HFFc6 (cell line): ENCODE measurements around the gene CDH20. TPM values are rescaled to one million over a fixed set of nuclear protein-coding genes. Genes with fewer than 3 reads are reported as not detected.

Experiments
- DNase-seq: peaks from one replicate; pipeline ENCODE4 v3.0.0-alpha.2; 2018
- H3K27ac Mint-ChIP-seq: 2 replicates; pipeline ENCODE4 v1.8.0; 2020; ENCODE audit warnings: mild to moderate bottlenecking, mixed read lengths
- H3K27me3 Mint-ChIP-seq: 2 replicates; pipeline ENCODE4 v1.8.0; 2021; ENCODE audit warnings: mild to moderate bottlenecking, moderate library complexity, mixed read lengths; ENCODE audit not compliant: insufficient read depth
- H3K36me3 Mint-ChIP-seq: 2 replicates; pipeline ENCODE4 v1.8.0; 2021; ENCODE audit warnings: low read depth, mixed read lengths
- H3K4me1 Mint-ChIP-seq: 2 replicates; pipeline ENCODE4 v1.8.0; 2020; ENCODE audit warnings: low read depth, mixed read lengths
- H3K4me3 Mint-ChIP-seq: 2 replicates; pipeline ENCODE4 v1.8.0; 2020; ENCODE audit warnings: mild to moderate bottlenecking, moderate library complexity, mixed read lengths
- H3K9me3 Mint-ChIP-seq: 2 replicates; pipeline ENCODE4 v1.8.0; 2020; ENCODE audit warnings: mild to moderate bottlenecking, mixed read lengths
- CTCF ChIP-seq: fragments of 200-600 bp; sonication (generic); IDR thresholded peaks from 2 replicates; pipeline ENCODE4 v1.5.0; 2021; ENCODE audit warnings: antibody characterized with exemption, mild to moderate bottlenecking
- total RNA-seq, 6 experiments: library from RNA; stranded (reverse); fragmentation: NEBNext Ultra II Directional; extraction: Animal tissue kit (Norgen Biotek cat#: 25700); gene quantifications; 2 replicates in 1 of 6; 3 replicates in 5 of 6; pipeline ENCODE4 v1.2.3, GENCODE V29; 2021

The CDH20 gene
- total RNA-seq, 6 experiments from 2014 or later: not detected

- H3K4me3 Mint-ChIP-seq: peak overlapping the region; percentile 37; the same call in 1 of the 2 replicates
- H3K4me1 Mint-ChIP-seq: peaks cover 16% of the 10 kb centered on the region
- no peaks in the 10 kb centered on the region for H3K9me3 Mint-ChIP-seq
- H3K36me3 Mint-ChIP-seq: no peaks in the 10 kb centered on the region
- H3K27me3 Mint-ChIP-seq: peaks cover 34% of the 10 kb centered on the region
- H3K27ac Mint-ChIP-seq: no peak overlapping the region
- DNase-seq: no peak
- no peak for TF ChIP-seq CTCF
Observed at GRCh38 chr18:61334491-61334850, 1.2 kb downstream of the CDH20 start.

GRCh38 chr18:61334951-61335683 lies 1.9 kb downstream of the CDH20 start:
- H3K4me1 Mint-ChIP-seq: peaks cover 16% of the 10 kb centered on the region
- no peak for DNase-seq
- no peak overlapping the region for H3K27ac Mint-ChIP-seq
- no peaks in the 10 kb centered on the region for H3K9me3 Mint-ChIP-seq
- peaks cover 32% of the 10 kb centered on the region for H3K27me3 Mint-ChIP-seq
- TF ChIP-seq CTCF: no peak
- peak overlapping the region; percentile 30; the same call in 1 of the 2 replicates for H3K4me3 Mint-ChIP-seq
- no peaks in the 10 kb centered on the region for H3K36me3 Mint-ChIP-seq

GRCh38 chr18:61335684-61336555 lies 2.7 kb downstream of the CDH20 start:
- DNase-seq: no peak
- H3K4me3 Mint-ChIP-seq: 0 out of 2 replicates have a peak overlapping the region, but pooled peaks have one; percentile 15

GRCh38 chr18:61336766-61337165 lies 3.5 kb downstream of the CDH20 start:
- no peaks in the 10 kb centered on the region for H3K36me3 Mint-ChIP-seq
- no peak for TF ChIP-seq CTCF
- no peak overlapping the region for H3K27ac Mint-ChIP-seq
- peaks cover 16% of the 10 kb centered on the region for H3K4me1 Mint-ChIP-seq
- no peak overlapping the region for H3K4me3 Mint-ChIP-seq
- H3K27me3 Mint-ChIP-seq: peaks cover 30% of the 10 kb centered on the region
- no peaks in the 10 kb centered on the region for H3K9me3 Mint-ChIP-seq
- no peak for DNase-seq

More at GRCh38 chr18:61335684-61336555, 2.7 kb downstream of the CDH20 start:
- Mint-ChIP-seq H3K27ac (no peak overlapping the region), H3K9me3 (no peaks in the 10 kb centered on the region), H3K4me1 (peaks cover 16% of the 10 kb centered on the region), H3K36me3 (no peaks in the 10 kb centered on the region), H3K27me3 (peaks cover 30% of the 10 kb centered on the region)
- TF ChIP-seq CTCF: no peak

GRCh38 chr18:61337527-61337926 lies 4.3 kb downstream of the CDH20 start:
- no peak overlapping the region for H3K4me3 Mint-ChIP-seq
- H3K27ac Mint-ChIP-seq: no peak overlapping the region
- no peak for TF ChIP-seq CTCF
- peaks cover 24% of the 10 kb centered on the region for H3K27me3 Mint-ChIP-seq
- H3K4me1 Mint-ChIP-seq: peaks cover 16% of the 10 kb centered on the region
- no peak for DNase-seq
- no peaks in the 10 kb centered on the region for H3K9me3 Mint-ChIP-seq
- H3K36me3 Mint-ChIP-seq: no peaks in the 10 kb centered on the region
